ENCODE data around the gene EPPIN. TPM values are rescaled to one million over a fixed set of nuclear protein-coding genes. Genes with fewer than 3 reads are reported as not detected.
"Not testable (repeated sequence)": the region's sequence is repeated elsewhere in the genome, so short reads cannot be mapped to it uniquely, and the experiment has no call there.

Gene EPPIN
- total RNA-seq, 1 donor: not detected

DNA sequence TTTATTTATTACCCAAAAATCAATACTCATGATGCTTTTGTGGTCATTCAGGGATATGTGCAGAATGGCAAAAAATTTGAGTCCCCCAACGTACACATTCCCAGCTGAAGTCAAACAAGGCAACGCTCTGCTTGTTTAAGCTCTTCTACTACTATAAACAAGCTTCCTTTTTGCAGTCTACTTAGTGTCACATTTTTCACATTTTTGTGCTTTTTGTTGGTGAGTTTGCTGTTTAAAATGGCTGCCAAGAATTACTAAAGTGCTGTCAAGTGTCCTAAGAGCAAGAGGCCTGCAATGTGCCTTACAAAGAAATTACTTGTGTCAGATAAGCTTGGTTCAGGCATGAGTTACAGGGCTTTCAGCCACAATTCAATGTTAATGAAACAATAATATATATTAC, 29.8 kb upstream of the EPPIN start:
- no peak overlapping the region for H2AFZ ChIP-seq (ENCODE audit: low read length)
- DNase-seq (ENCODE audit: insufficient read length, low spot score, missing footprints): no peak
- no peak overlapping the region for H3K4me3 ChIP-seq (ENCODE audit: insufficient read depth, low read length)
- H3K9me3 ChIP-seq (ENCODE audit: low read depth, low read length): no peaks in the 10 kb centered on the region
- no peaks in the 10 kb centered on the region for H3K4me1 ChIP-seq (ENCODE audit: insufficient read depth, low read length)
- H3K27ac ChIP-seq (ENCODE audit: low read depth, low read length): no peak overlapping the region
- no peaks in the 10 kb centered on the region for H4K20me1 ChIP-seq (ENCODE audit: insufficient read depth, low read length)
- H3K4me2 ChIP-seq (ENCODE audit: insufficient read depth, low read length): no peak overlapping the region
- H3K79me2 ChIP-seq (ENCODE audit: insufficient read depth, low read length): no peaks in the 10 kb centered on the region
- no peaks in the 10 kb centered on the region for H3K36me3 ChIP-seq (ENCODE audit: insufficient read depth, low read length)
- peaks cover 5% of the 10 kb centered on the region for H3K27me3 ChIP-seq (ENCODE audit: insufficient read depth, low read length)
- TF ChIP-seq, protein P1, sequence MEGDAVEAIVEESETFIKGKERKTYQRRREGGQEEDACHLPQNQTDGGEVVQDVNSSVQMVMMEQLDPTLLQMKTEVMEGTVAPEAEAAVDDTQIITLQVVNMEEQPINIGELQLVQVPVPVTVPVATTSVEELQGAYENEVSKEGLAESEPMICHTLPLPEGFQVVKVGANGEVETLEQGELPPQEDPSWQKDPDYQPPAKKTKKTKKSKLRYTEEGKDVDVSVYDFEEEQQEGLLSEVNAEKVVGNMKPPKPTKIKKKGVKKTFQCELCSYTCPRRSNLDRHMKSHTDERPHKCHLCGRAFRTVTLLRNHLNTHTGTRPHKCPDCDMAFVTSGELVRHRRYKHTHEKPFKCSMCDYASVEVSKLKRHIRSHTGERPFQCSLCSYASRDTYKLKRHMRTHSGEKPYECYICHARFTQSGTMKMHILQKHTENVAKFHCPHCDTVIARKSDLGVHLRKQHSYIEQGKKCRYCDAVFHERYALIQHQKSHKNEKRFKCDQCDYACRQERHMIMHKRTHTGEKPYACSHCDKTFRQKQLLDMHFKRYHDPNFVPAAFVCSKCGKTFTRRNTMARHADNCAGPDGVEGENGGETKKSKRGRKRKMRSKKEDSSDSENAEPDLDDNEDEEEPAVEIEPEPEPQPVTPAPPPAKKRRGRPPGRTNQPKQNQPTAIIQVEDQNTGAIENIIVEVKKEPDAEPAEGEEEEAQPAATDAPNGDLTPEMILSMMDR (IDR thresholded peaks at IDR 0.05; ENCODE audit: extremely low read depth, low read depth, low read length): no peak

DNA sequence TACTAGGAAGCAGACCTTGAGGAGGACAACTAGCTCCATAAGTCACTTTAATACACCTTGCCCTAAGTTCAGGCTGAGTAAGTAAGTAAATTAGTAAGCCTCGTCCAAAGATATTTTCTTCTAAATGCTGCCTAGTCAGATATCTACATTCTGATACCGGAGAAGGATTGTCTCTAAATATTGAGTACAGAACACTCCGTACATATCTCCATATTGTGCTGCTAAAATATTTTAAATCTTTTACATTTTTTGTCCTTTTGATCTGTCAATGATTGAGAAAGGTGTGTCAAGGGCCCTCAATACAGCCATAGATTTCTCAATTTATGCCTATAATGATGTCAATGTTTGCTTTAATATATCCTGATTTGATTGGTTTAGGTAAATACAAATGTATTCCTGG, 28.7 kb upstream of the EPPIN start:
- Histone ChIP-seq H3K27ac (ENCODE audit: low read depth, low read length) (no peak overlapping the region), H3K4me3 (ENCODE audit: insufficient read depth, low read length) (no peak overlapping the region), H3K27me3 (ENCODE audit: insufficient read depth, low read length) (peaks cover 5% of the 10 kb centered on the region), H3K79me2 (ENCODE audit: insufficient read depth, low read length) (no peaks in the 10 kb centered on the region), H4K20me1 (ENCODE audit: insufficient read depth, low read length) (no peaks in the 10 kb centered on the region), H3K36me3 (ENCODE audit: insufficient read depth, low read length) (no peaks in the 10 kb centered on the region), H3K4me1 (ENCODE audit: insufficient read depth, low read length) (no peaks in the 10 kb centered on the region), H2AFZ (ENCODE audit: low read length) (no peak overlapping the region), H3K4me2 (ENCODE audit: insufficient read depth, low read length) (no peak overlapping the region), H3K9me3 (ENCODE audit: low read depth, low read length) (no peaks in the 10 kb centered on the region)
- peak; percentile 44 for DNase-seq (ENCODE audit: insufficient read length, low spot score, missing footprints)
- TF ChIP-seq, protein P1 (IDR thresholded peaks at IDR 0.05; ENCODE audit: extremely low read depth, low read depth, low read length): no peak

DNA sequence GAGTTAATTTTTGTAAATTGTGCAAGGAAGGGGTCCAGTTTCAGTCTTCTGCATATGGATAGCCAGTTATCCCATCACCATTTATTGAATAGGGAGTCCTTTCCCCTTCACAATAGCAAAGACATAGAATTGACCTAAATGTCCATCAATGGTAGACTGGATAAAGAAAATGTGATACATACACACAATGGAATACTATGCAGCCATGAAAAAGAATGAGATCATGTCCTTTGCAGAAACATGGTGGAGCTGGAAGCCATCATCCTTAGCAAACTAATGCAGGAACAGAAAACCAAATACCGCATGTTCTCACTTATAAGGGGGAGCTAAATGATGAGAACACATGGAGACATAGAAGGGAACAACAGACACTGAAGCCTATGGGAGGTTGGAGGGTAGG, 22.4 kb upstream of the EPPIN start:
- DNase-seq (ENCODE audit: insufficient read length, low spot score, missing footprints); H3K79me2 ChIP-seq (ENCODE audit: insufficient read depth, low read length); H3K4me3 ChIP-seq (ENCODE audit: insufficient read depth, low read length); H3K27me3 ChIP-seq (ENCODE audit: insufficient read depth, low read length); H3K27ac ChIP-seq (ENCODE audit: low read depth, low read length); H3K4me2 ChIP-seq (ENCODE audit: insufficient read depth, low read length); H2AFZ ChIP-seq (ENCODE audit: low read length); H4K20me1 ChIP-seq (ENCODE audit: insufficient read depth, low read length); H3K9me3 ChIP-seq (ENCODE audit: low read depth, low read length); H3K36me3 ChIP-seq (ENCODE audit: insufficient read depth, low read length); H3K4me1 ChIP-seq (ENCODE audit: insufficient read depth, low read length): not testable (repeated sequence)

DNA sequence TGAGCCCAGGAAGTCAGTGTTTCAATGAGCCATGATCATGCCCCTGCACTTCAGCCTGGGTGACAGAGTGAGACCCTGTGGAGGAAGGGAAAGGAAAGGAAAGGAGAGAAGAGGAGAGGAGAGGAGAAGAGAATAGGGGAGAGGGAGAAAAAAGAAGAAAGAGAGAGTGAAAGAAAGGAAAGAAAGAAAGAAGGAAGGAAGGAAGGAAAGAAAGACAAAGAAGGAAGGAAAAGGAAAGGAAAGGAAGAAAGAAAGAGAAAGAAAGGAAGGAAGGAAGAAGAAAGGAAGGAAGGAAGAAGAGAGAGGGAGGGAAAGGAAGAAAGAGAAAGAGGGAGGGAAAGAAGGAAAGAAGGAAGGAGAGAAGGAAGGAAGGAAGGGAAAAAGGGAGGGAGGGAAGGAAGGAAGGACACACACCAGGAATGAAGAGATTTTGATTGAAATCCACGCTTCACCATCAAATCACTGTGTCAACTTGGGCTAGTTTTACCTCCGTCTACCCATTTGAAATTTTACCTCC, 17.6 kb upstream of the EPPIN start:
- H3K27ac ChIP-seq (ENCODE audit: low read depth, low read length): no peak overlapping the region
- no peaks in the 10 kb centered on the region for H3K79me2 ChIP-seq (ENCODE audit: insufficient read depth, low read length)
- no peaks in the 10 kb centered on the region for H3K4me1 ChIP-seq (ENCODE audit: insufficient read depth, low read length)
- TF ChIP-seq, protein P1 (IDR thresholded peaks at IDR 0.05; ENCODE audit: extremely low read depth, low read depth, low read length): no peak
- no peak for DNase-seq (ENCODE audit: insufficient read length, low spot score, missing footprints)
- peaks cover 5% of the 10 kb centered on the region for H3K27me3 ChIP-seq (ENCODE audit: insufficient read depth, low read length)
- H4K20me1 ChIP-seq (ENCODE audit: insufficient read depth, low read length): no peaks in the 10 kb centered on the region
- no peak overlapping the region for H2AFZ ChIP-seq (ENCODE audit: low read length)
- H3K9me3 ChIP-seq (ENCODE audit: low read depth, low read length): no peaks in the 10 kb centered on the region
- H3K4me3 ChIP-seq (ENCODE audit: insufficient read depth, low read length): no peak overlapping the region
- H3K4me2 ChIP-seq (ENCODE audit: insufficient read depth, low read length): no peak overlapping the region
- no peaks in the 10 kb centered on the region for H3K36me3 ChIP-seq (ENCODE audit: insufficient read depth, low read length)
